ENCODE data around the gene NDUFV1. TPM values are rescaled to one million over a fixed set of nuclear protein-coding genes. Genes with fewer than 3 reads are reported as not detected.
"Not testable (repeated sequence)": the region's sequence is repeated elsewhere in the genome, so short reads cannot be mapped to it uniquely, and the experiment has no call there.

NDUFV1 gene
- total RNA-seq, 1 donor = 158 TPM

DNA sequence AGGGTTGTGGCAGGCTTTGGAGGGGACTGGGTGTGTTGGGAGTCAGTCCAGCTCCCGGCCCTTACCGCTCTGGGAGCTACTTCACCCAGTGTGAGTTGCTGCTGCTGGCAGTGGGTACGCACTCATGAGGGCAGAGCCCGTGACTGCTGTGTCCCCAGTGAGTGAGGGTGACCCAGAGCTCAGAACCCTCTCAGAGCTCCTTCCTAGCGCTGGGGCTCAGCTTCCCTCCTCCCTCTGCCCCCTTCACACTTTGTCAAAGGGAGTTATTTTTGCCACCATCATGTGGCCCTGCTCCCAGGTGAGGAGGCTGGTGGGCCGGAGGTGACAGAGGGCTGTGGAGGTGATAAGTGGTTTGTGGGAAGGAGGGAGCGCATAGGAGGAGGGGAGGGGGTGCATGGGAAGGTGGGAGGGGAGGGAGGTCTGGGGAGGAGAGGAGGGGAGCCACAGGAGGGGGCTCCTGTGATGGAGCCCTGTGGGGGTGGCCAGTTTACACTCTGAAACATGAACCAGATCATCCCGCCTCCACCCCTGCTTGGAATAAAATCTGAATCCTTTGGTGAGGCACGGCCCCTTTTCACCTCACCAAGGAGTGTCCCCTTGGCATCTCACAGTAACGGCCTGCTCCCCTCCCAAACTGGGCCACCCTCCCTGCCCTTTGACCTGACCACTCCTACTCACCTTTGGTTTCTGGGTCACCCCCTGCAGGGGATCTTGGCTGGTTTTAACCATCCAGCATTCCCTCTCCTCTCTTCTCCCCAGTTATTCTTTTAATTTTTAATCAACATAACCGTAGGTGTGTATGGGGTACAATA, 9.9 kb downstream of the NDUFV1 start:
- H3K4me2 ChIP-seq (ENCODE audit: insufficient read depth, low read length) = no peak overlapping the region
- peaks cover 29% of the 10 kb centered on the region for H3K27me3 ChIP-seq (ENCODE audit: insufficient read depth, low read length)
- no peak overlapping the region for H3K4me3 ChIP-seq (ENCODE audit: insufficient read depth, low read length)
- no peaks in the 10 kb centered on the region for H3K9me3 ChIP-seq (ENCODE audit: low read depth, low read length)
- TF ChIP-seq, protein P1, sequence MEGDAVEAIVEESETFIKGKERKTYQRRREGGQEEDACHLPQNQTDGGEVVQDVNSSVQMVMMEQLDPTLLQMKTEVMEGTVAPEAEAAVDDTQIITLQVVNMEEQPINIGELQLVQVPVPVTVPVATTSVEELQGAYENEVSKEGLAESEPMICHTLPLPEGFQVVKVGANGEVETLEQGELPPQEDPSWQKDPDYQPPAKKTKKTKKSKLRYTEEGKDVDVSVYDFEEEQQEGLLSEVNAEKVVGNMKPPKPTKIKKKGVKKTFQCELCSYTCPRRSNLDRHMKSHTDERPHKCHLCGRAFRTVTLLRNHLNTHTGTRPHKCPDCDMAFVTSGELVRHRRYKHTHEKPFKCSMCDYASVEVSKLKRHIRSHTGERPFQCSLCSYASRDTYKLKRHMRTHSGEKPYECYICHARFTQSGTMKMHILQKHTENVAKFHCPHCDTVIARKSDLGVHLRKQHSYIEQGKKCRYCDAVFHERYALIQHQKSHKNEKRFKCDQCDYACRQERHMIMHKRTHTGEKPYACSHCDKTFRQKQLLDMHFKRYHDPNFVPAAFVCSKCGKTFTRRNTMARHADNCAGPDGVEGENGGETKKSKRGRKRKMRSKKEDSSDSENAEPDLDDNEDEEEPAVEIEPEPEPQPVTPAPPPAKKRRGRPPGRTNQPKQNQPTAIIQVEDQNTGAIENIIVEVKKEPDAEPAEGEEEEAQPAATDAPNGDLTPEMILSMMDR (IDR thresholded peaks at IDR 0.05; ENCODE audit: extremely low read depth, low read depth, low read length) = no peak
- no peak overlapping the region for H3K27ac ChIP-seq (ENCODE audit: low read depth, low read length)
- H3K36me3 ChIP-seq (ENCODE audit: insufficient read depth, low read length) = no peaks in the 10 kb centered on the region
- no peaks in the 10 kb centered on the region for H3K79me2 ChIP-seq (ENCODE audit: insufficient read depth, low read length)
- peak; percentile 41 for DNase-seq (ENCODE audit: insufficient read length, low spot score, missing footprints)
- peaks cover 7% of the 10 kb centered on the region for H3K4me1 ChIP-seq (ENCODE audit: insufficient read depth, low read length)
- no peaks in the 10 kb centered on the region for H4K20me1 ChIP-seq (ENCODE audit: insufficient read depth, low read length)
- no peak overlapping the region for H2AFZ ChIP-seq (ENCODE audit: low read length)

DNA sequence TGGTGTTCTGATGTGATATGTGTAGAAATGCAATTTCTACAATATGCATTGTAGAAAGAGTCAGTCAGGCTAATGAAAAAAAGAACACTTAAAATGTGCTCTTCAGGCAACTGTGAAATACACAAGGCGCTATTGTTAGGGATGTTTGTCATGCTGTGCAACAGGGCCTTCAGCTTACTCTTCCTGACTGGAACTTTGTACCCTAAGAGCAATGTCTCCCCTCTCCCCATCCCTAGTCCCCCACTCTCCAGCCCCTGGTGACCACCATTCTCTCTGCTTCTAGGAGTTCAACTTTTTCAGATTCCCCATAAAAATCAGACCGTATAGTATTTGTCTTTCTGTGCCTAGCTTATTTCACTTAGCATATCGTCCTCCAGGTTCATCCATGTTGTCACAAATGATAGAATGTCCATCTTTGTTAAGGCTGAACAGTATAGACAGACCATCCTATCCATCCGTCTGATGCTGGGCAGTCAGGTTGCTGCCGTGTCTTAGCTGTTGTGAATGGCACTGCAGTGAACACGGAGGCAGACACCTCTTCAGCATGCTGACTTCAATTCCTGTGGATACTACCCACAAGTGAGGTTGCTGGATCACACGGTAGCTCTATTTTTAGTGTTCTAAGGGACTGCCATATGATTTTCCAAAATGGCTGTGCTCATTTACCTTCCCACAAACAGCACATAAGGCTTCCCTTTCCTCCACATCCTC, 10.7 kb downstream of the NDUFV1 start:
- TF ChIP-seq, protein P1 (IDR thresholded peaks at IDR 0.05; ENCODE audit: extremely low read depth, low read depth, low read length) = no peak
- peaks cover 29% of the 10 kb centered on the region for H3K27me3 ChIP-seq (ENCODE audit: insufficient read depth, low read length)
- H2AFZ ChIP-seq (ENCODE audit: low read length) = no peak overlapping the region
- no peaks in the 10 kb centered on the region for H3K9me3 ChIP-seq (ENCODE audit: low read depth, low read length)
- H3K36me3 ChIP-seq (ENCODE audit: insufficient read depth, low read length) = no peaks in the 10 kb centered on the region
- peak; percentile 62 for DNase-seq (ENCODE audit: insufficient read length, low spot score, missing footprints)
- H3K4me3 ChIP-seq (ENCODE audit: insufficient read depth, low read length) = no peak overlapping the region
- H3K4me2 ChIP-seq (ENCODE audit: insufficient read depth, low read length) = no peak overlapping the region
- peaks cover 7% of the 10 kb centered on the region for H3K4me1 ChIP-seq (ENCODE audit: insufficient read depth, low read length)
- H3K27ac ChIP-seq (ENCODE audit: low read depth, low read length) = no peak overlapping the region
- H3K79me2 ChIP-seq (ENCODE audit: insufficient read depth, low read length) = no peaks in the 10 kb centered on the region
- no peaks in the 10 kb centered on the region for H4K20me1 ChIP-seq (ENCODE audit: insufficient read depth, low read length)

DNA sequence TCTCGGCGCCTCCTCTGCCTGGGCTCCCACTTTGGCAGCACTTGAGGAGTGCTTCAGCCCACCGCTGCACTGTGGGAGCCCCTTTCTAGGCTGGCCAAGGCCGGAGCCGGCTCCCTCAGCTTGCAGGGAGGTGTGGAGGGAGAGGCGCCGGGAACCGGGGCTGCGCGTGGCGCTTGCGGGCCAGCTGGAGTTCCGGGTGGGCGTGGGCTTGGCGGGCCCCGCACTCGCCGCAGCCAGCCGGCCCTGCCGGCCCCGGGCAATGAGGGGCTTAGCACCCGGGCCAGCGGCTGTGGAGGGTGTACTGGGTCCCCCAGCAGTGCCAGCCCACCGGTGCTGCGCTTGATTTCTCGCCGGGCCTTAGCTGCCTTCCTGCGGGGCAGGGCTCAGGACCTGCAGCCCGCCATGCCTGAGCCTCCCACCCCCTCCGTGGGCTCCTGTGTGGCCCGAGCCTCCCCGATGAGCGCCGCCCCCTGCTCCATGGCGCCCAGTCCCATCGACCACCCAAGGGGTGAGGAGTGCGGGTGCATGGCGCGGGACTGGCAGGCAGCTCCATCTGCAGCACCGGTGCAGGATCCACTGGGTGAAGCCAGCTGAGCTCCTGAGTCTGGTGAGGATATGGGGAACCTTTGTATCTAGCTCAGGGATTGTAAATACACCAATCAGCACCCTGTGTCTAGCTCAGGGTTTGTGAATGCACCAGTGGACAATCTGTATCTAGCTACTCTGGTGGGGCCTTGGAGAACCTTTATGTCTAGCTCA, 12.3 kb downstream of the NDUFV1 start:
- DNase-seq (ENCODE audit: insufficient read length, low spot score, missing footprints); H4K20me1 ChIP-seq (ENCODE audit: insufficient read depth, low read length); H3K4me3 ChIP-seq (ENCODE audit: insufficient read depth, low read length); H3K9me3 ChIP-seq (ENCODE audit: low read depth, low read length); H3K27ac ChIP-seq (ENCODE audit: low read depth, low read length); H3K4me1 ChIP-seq (ENCODE audit: insufficient read depth, low read length); H3K79me2 ChIP-seq (ENCODE audit: insufficient read depth, low read length); H3K4me2 ChIP-seq (ENCODE audit: insufficient read depth, low read length); H3K36me3 ChIP-seq (ENCODE audit: insufficient read depth, low read length); H2AFZ ChIP-seq (ENCODE audit: low read length): not testable (repeated sequence)
- H3K27me3 ChIP-seq (ENCODE audit: insufficient read depth, low read length) = peaks cover 29% of the 10 kb centered on the region

DNA sequence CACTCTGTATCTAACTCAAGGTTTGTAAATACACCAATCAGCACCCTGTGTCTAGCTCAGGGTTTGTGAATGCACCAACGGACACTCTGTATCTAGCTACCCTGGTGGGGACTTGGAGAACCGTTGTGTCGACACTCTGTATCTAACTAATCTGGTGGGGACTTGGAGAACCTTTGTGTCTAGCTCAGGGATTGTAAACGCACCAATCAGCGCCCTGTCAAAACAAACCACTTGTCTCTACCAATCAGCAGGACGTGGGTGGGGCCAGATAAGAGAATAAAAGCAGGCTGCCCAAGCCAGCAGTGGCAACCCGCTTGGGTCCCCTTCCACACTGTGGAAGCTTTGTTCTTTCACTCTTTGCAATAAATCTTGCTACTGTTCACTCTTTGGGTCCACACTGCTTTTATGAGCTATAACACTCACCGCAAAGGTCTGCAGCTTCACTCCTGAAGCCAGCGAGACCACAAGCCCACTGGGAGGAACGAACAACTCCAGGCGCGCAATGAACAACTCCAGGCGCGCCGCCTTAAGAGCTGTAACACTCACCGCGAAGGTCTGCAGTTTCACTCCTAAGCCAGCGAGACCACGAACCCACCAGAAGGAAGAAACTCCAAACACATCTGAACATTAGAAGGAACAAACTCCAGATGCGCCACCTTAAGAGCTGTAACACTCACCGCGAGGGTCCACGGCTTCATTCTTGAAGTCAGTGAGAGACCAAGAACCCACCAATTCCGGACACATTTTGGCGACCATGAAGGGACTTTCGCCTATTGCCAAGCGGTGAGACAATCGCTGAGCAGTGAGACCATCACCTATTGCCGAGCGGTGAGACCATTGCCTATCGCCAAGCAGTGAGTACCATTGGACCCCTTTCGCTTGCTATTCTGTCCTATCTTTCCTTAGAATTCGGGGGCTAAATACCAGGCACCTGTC, 13.2 kb downstream of the NDUFV1 start:
- H3K4me1 ChIP-seq (ENCODE audit: insufficient read depth, low read length); H3K9me3 ChIP-seq (ENCODE audit: low read depth, low read length); H2AFZ ChIP-seq (ENCODE audit: low read length); H3K27ac ChIP-seq (ENCODE audit: low read depth, low read length); H3K36me3 ChIP-seq (ENCODE audit: insufficient read depth, low read length); H3K4me2 ChIP-seq (ENCODE audit: insufficient read depth, low read length); DNase-seq (ENCODE audit: insufficient read length, low spot score, missing footprints); H3K79me2 ChIP-seq (ENCODE audit: insufficient read depth, low read length); H4K20me1 ChIP-seq (ENCODE audit: insufficient read depth, low read length); H3K4me3 ChIP-seq (ENCODE audit: insufficient read depth, low read length): not testable (repeated sequence)
- peaks cover 29% of the 10 kb centered on the region for H3K27me3 ChIP-seq (ENCODE audit: insufficient read depth, low read length)

DNA sequence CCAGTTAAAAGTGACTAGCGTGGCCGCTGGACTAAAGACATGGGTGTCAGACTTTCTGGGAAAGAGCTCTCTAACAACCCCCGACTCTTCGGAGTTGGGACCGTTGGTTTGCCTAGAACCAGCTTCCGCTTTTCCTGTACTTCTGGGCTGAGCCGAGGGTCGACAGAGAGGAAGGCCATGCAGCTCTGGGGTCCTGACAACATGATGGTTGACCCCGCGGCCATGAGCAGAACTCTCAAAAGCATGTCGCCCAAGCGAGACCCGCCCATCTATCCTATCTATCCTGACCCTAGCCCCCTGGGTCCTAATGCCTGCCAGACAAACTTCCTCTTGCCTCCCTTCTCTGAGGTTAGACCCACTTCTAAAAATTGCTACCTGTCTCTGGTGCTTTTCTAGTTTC, 13.9 kb downstream of the NDUFV1 start:
- DNase-seq (ENCODE audit: insufficient read length, low spot score, missing footprints); H3K79me2 ChIP-seq (ENCODE audit: insufficient read depth, low read length); H2AFZ ChIP-seq (ENCODE audit: low read length); H3K4me3 ChIP-seq (ENCODE audit: insufficient read depth, low read length); H3K27ac ChIP-seq (ENCODE audit: low read depth, low read length); H3K36me3 ChIP-seq (ENCODE audit: insufficient read depth, low read length); H3K4me2 ChIP-seq (ENCODE audit: insufficient read depth, low read length); H4K20me1 ChIP-seq (ENCODE audit: insufficient read depth, low read length); H3K9me3 ChIP-seq (ENCODE audit: low read depth, low read length); H3K4me1 ChIP-seq (ENCODE audit: insufficient read depth, low read length): not testable (repeated sequence)
- peaks cover 23% of the 10 kb centered on the region for H3K27me3 ChIP-seq (ENCODE audit: insufficient read depth, low read length)

DNA sequence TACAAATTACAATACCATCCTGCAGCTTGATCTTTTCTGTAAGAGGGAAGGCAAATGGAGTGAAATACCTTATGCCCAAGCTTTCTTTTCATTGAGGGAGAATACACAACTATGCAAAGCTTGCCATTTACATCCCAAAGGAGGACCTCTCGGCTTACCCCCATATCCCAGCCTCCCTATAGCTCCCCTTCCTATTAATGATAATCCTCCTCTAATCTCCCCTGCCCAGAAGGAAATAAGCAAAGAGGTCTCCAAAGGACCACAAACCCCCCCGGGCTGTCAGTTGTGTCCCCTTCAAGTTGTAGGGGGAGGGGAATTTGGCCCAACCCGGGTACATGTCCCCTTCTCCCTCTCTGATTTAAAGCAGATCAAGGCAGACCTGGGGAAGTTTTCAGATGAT, 15.2 kb downstream of the NDUFV1 start:
- H3K4me1 ChIP-seq (ENCODE audit: insufficient read depth, low read length); H4K20me1 ChIP-seq (ENCODE audit: insufficient read depth, low read length); H3K4me2 ChIP-seq (ENCODE audit: insufficient read depth, low read length): not testable (repeated sequence)

More for the DNA sequence above, 15.2 kb downstream of the NDUFV1 start:
- H3K27me3 ChIP-seq (ENCODE audit: insufficient read depth, low read length) = peaks cover 14% of the 10 kb centered on the region
- H3K9me3 ChIP-seq (ENCODE audit: low read depth, low read length); H3K4me3 ChIP-seq (ENCODE audit: insufficient read depth, low read length); H3K36me3 ChIP-seq (ENCODE audit: insufficient read depth, low read length); H3K27ac ChIP-seq (ENCODE audit: low read depth, low read length); H3K79me2 ChIP-seq (ENCODE audit: insufficient read depth, low read length); H2AFZ ChIP-seq (ENCODE audit: low read length); DNase-seq (ENCODE audit: insufficient read length, low spot score, missing footprints): not testable (repeated sequence)
